GM18951 (cell line): ENCODE measurements around the gene ACSS3.
"Not testable (repeated sequence)": the region's sequence is repeated elsewhere in the genome, so short reads cannot be mapped to it uniquely, and the experiment has no call there.

ENCODE experiments used
- POLR2A ChIP-seq: IDR thresholded peaks from 4 replicates; pipeline ENCODE4 v1.6.1; 2011; ENCODE audit warnings: mild to moderate bottlenecking; ENCODE audit not compliant: insufficient read length, insufficient read depth; ENCODE audit errors: extremely low read depth
- in situ Hi-C: fragments of 300-500 bp; cut with MboI; formaldehyde crosslinking; loops from one replicate; pipeline ENCODE4 v1.12.0; 2022; ENCODE audit warnings: low sequenced_read_pairs, mixed read lengths, inconsistent platforms; ENCODE audit not compliant: unreplicated experiment

The ACSS3 gene

GRCh38 chr12:81166790-81167189 lies 88.9 kb downstream of the ACSS3 start:
- in situ Hi-C loops = no loop called here
- TF ChIP-seq POLR2A = no peak

GRCh38 chr12:81167694-81168093 lies 89.8 kb downstream of the ACSS3 start:
- in situ Hi-C loops = no loop called here
- TF ChIP-seq POLR2A = no peak

GRCh38 chr12:81168445-81168844 lies 90.6 kb downstream of the ACSS3 start:
- no peak for TF ChIP-seq POLR2A
- in situ Hi-C loops = no loop called here

- in situ Hi-C loops = no loop called here
- TF ChIP-seq POLR2A = no peak
These were observed 92.2 kb downstream of the ACSS3 start for GRCh38 chr12:81170072-81170471.

GRCh38 chr12:81172851-81173250 lies 95.0 kb downstream of the ACSS3 start:
- in situ Hi-C loops = no loop called here
- TF ChIP-seq POLR2A = no peak

GRCh38 chr12:81174664-81175063 lies 96.8 kb downstream of the ACSS3 start:
- in situ Hi-C loops = no loop called here
- no peak for TF ChIP-seq POLR2A

GRCh38 chr12:81176796-81177195 lies 98.9 kb downstream of the ACSS3 start:
- TF ChIP-seq POLR2A = no peak
- in situ Hi-C loops = no loop called here

- in situ Hi-C loops = no loop called here
- no peak for TF ChIP-seq POLR2A
These were observed 103.8 kb downstream of the ACSS3 start for GRCh38 chr12:81181691-81182090.

- TF ChIP-seq POLR2A = no peak
- in situ Hi-C loops = no loop called here
These were observed 109.8 kb downstream of the ACSS3 start for GRCh38 chr12:81187686-81188085.

- no peak for TF ChIP-seq POLR2A
- in situ Hi-C loops = no loop called here
These were observed 118.7 kb downstream of the ACSS3 start for GRCh38 chr12:81196595-81196994.

- in situ Hi-C loops = not testable (repeated sequence)
These were observed 122.7 kb downstream of the ACSS3 start for GRCh38 chr12:81200561-81200960.

GRCh38 chr12:81203671-81204204 lies 125.9 kb downstream of the ACSS3 start:
- in situ Hi-C loops = no loop called here
- TF ChIP-seq POLR2A = no peak

GRCh38 chr12:81205416-81205815 lies 127.5 kb downstream of the ACSS3 start:
- in situ Hi-C loops = no loop called here
- no peak for TF ChIP-seq POLR2A

- TF ChIP-seq POLR2A = no peak
- in situ Hi-C loops = no loop called here
These were observed 128.6 kb downstream of the ACSS3 start for GRCh38 chr12:81206429-81206828.

GRCh38 chr12:81207173-81207572 lies 129.3 kb downstream of the ACSS3 start:
- in situ Hi-C loops = no loop called here
- no peak for TF ChIP-seq POLR2A
